ENCODE data around the gene MCTP1.

DNA sequence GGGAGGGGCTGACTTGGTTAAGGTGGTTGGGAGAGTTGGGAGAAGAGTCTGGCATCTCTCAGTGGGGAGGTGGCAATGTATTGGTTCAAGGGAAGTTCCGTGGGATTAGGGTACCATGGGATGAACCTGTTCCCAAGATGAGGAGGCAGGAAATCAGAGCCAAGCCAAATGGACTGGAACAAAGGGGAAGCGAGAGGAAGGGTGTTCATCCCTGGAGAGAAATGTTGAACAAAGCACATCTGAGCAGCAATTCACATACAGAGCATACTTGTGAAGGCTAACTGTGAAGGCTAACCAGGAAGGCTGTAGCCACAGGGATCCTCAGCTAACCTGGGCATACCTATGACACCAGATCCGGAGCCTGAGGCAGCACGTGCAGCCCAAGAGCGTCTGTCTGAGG is 214.0 kb downstream of the MCTP1 start:
- no peak for TF ChIP-seq CTCF (IDR thresholded peaks at IDR 0.05; ENCODE audit: low read depth, low read length, poor library complexity, severe bottlenecking)
- no peak for TF ChIP-seq EZH2phosphoT487 (IDR thresholded peaks at IDR 0.05; ENCODE audit: borderline replicate concordance, low read length)
